CD4-positive, alpha-beta T cell treated with Interleukin-10 for 1 hour (primary cell): ENCODE results near the gene ADRM1.

Source experiments
- DNase-seq: peaks from one replicate; pipeline ENCODE4 v3.0.0-alpha.2; 2020

ADRM1 gene, protein sequence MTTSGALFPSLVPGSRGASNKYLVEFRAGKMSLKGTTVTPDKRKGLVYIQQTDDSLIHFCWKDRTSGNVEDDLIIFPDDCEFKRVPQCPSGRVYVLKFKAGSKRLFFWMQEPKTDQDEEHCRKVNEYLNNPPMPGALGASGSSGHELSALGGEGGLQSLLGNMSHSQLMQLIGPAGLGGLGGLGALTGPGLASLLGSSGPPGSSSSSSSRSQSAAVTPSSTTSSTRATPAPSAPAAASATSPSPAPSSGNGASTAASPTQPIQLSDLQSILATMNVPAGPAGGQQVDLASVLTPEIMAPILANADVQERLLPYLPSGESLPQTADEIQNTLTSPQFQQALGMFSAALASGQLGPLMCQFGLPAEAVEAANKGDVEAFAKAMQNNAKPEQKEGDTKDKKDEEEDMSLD

DNA sequence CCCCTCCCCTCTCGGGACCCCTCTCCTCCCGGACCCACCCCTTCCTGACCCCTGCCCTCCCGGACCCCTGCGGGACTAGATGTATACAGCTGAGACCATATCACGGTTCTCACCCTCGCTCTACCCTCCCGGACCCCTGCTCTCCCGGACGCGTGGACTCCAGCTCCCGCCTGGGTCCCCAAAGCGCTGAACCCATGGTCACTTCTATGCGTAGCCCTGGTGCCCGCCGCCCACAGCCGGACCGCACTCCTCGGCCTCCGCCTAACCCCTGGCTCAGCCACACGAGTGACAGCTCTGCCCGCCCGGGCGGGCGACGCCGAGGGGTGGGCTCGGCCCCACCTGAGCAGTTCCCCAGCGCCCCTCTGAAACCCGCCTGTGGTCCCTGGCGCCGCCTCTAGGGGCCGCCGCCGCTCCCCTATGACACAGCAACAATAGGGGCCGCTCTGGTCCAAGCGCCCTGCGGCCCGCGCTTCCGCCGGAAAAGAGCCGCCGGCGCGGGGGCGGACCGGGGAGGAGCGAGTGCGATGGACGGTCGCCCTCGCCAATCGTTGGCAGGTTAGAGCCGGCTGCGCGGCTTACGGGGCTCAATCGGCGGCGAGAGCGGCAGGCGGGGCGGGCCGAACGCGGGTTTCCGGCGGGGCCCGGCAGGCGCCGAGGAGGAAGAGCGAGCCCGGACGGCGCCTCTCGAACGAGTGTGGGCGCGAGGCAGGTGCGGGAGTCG lies at the start of gene ADRM1:
ADRM1 (plus strand) TSS at position 657 of the 721 bp plus-strand sequence. CDS start 572 bp downstream, outside the sequence.
- DNase-seq, result peak; percentile 97

- DNase-seq, result no peak
Observed at GRCh38 chr20:62253398-62253797, 49.4 kb upstream of the ADRM1 start.

GRCh38 chr20:62254021-62254724 lies 48.6 kb upstream of the ADRM1 start:
- no peak for DNase-seq

DNA sequence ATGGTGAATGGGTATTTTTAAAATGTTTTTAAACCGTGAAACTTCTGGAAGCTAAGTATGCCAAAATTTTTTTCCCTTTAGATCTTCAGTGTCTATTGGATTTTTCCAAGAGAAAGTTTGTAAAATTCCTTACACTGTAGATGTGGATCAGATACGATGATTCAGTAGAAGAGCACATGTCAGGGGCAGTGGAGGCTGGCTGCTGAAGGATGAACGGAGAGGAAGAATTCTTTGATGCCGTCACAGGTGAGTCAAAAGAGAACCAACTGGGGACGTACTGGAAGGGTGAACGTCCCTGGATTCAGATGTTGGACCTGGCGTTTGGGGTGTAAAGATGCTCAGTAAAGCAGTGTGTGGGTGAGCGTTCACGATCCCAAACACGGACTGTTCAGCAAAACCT lies 46.8 kb upstream of the ADRM1 start:
- DNase-seq, result no peak

DNA sequence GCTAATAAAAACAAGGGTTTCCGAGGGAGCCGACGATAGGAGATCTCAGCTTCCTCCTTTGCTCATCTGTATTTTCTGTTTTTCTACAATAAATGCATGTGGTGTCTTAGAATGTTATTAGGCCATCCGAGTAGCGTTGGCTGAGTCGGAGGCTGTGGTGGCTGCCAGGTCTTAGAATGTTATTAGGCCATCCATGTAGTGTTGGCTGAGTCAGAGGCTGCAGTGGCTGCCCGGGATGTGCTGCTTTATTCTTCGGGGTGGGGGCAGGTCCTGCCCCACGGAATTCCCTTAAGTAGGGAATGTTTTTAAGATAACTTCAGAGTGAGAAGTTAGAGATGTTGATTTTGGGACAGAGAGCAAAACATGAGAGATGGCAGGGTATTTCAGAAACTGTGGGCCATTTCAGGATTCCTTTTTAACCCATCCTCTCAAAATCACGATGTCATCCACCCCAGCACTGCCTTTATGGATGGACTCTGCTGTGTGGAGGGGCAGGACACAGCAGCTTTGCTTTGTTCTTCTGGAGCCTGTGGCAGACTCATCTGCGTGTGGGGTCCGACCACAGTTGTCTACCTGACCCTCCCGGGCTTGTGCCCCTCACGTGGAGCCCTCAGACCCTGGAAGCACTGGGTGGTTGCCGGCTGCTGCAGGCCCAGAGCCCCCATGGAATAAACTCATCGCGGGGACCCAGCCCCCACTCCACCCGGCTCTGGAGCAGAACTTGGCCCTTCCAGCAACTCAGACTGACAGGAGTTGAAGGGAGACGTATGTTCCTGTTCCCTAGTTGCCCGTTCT lies 44.1 kb upstream of the ADRM1 start:
- no peak for DNase-seq

- DNase-seq, result no peak
Observed at GRCh38 chr20:62259294-62259565, 43.6 kb upstream of the ADRM1 start.

- no peak for DNase-seq
Observed at GRCh38 chr20:62262064-62262463, 40.7 kb upstream of the ADRM1 start.

GRCh38 chr20:62263396-62263795 lies 39.4 kb upstream of the ADRM1 start:
- no peak for DNase-seq

GRCh38 chr20:62265365-62265764 lies 37.4 kb upstream of the ADRM1 start:
- no peak for DNase-seq

GRCh38 chr20:62266340-62266739 lies 36.5 kb upstream of the ADRM1 start:
- DNase-seq, result peak; percentile 14

GRCh38 chr20:62266851-62267250 lies 35.9 kb upstream of the ADRM1 start:
- DNase-seq, result no peak

DNA sequence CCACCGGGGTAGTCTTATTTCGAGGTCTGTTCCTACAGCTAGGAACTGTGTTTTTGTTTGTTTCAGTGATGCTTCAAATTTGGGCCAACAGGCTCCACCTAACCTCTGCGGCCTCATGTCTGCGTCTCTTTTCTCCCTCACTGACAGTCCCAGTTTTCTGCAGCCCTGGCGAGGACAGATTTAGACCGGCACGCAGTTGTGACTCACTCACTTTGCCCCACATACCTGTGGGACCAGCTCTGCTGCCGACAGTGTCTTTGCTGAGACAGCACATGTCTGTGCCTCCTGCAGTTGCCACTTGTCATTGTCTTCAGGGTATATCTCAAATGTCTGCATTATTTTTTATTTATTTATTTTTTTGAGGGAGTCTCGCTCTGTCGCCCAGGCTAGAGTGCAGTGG lies 35.3 kb upstream of the ADRM1 start:
- DNase-seq, result no peak

- DNase-seq, result no peak
Observed at GRCh38 chr20:62268228-62268900, 34.4 kb upstream of the ADRM1 start.

DNA sequence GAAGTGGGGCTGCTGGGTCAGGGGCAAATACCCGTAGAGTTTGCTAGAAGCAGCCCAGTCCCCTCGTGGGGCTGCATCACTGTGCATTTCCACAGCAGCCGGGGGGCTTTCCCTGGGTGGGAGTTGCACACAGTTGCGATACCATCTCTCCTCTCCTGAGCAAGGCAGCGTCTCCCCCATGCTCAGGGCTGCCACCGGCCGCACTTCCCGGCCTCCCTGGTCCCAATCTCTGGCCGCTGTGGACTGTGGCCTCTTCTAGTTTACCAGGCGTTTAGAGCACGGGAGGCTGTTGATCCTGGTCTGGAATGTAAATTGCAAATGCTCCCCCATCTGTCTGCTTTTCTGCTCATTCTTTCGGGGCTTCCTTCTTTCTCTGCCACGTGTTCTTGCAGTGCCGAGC lies 33.4 kb upstream of the ADRM1 start:
- no peak for DNase-seq

GRCh38 chr20:62269871-62270270 lies 32.9 kb upstream of the ADRM1 start:
- DNase-seq, result no peak

DNA sequence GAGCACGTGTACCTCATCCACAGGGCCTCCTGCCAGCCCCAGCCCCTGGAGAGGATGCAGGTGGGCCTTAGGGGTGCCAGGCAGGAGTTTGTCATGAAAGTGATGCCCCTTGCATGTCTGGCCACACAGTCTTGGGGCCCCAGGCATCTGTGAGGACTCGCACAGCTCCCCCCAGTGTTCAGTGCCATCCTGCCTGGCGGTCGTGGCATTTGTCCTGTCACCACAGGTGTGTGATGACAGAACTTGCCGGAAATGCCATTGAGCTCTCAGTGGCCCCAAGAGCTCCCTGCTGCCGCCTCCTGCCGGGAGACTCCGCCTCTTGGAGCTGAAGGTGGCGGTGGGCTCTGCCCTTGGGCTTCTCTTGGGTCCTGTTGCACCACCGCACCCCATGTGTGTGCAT lies 30.6 kb upstream of the ADRM1 start:
- no peak for DNase-seq

DNA sequence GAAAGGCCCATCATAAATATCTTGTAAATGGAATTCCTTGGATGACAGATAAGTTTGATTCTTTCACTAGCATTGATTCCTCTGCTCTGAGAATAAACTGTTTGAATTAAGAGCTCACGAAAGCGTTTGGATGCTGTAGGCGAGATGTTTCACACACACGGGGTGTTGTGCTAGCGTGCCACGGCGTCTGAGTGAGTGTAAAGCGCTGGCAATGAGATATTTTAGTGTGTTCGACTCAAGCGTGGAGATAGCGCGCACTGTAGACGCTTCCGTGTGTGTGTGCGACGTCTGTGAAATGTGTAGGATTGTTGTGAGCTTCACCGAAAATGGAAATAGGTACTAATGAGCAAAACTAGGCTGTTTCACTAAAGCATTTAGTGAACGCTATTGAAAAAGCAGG lies 29.4 kb upstream of the ADRM1 start:
- DNase-seq, result no peak

DNA sequence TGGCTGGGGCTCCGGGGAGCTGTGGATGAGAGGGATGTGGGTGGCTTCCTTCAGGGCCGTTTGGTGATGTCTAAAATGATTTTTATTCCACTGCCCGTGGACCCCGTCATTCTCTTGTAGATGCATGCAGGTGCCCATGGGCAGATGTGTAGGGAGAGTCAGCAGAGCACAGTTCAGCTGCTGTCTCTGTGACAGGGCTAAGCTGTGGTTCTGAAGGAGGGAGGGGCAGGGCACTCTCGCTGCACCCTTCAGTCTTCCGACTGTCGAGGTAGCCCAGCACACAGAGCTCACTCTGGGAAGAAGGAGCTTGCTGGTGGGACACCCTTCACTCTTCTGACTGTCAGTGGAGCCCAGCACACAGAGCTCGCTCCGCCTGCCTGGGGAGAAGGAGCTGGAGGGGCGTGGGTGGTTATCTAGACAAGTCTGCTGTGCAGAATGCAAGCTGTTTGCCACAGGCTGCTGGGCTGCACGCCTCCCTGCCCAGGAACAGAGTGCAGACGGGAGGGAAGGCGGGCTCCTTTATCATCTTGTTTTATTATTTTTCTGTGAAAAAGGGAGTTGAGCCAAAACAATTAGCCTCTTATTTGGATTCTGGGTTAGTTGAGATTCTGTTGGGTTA lies 28.4 kb upstream of the ADRM1 start:
- DNase-seq, result no peak

DNA sequence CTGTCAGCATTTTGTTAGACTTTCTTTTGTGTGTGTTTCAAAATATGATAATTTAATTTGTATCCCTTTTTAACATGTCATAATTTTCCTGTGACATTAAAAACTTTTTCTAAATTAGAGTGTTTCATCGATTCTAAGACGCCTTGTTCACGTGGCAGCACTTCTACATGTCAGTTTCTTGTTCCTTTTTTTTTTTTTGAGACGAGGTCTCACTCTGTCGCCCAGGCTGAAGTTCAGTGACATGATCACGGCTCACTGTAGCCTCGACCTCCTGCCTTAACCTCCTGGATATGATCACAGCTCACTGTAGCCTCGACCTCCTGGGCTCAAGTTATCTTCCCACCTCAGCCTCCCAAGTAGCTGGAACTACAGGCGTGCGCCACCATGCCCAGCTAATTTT lies 27.6 kb upstream of the ADRM1 start:
- DNase-seq, result no peak

DNA sequence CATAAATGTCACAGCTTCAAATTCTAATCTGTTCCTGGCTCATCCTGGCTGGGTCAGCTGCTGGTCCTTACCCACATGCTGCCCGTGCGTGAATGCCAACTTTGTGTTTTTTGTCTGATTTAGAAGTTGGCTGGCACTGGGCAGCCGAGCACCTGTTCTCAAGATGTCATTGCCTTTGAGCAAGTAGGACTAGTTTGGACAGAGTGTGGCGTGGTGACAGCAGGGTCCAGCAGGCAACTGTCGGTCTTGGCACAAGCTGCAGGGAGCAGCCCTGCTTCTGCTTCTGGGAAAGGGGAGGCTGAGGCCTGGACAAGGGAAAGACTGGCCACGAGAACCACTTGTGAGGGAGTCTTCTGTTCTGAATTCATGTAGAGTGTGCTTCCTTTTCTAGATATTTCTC lies 26.4 kb upstream of the ADRM1 start:
- DNase-seq, result no peak

DNA sequence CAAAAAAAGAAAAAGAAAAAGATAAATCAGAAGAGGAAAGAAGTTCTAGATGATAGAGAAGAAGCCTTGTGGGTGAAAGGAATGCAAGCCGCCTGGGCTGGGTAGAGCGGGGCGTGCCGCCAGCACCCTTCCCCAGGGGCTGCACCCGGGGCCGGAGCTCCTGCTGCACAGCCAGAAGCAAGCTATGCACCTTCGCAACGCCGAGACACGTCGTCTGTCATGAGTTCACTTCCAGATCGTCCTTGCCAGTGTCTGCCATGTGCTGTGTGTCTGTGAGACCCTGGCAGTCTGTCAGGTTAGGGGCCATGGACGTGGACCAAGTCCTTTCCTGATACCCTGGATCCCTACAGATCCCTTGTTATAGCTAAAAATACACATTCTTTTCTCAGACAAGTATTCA lies 25.5 kb upstream of the ADRM1 start:
- no peak for DNase-seq

DNA sequence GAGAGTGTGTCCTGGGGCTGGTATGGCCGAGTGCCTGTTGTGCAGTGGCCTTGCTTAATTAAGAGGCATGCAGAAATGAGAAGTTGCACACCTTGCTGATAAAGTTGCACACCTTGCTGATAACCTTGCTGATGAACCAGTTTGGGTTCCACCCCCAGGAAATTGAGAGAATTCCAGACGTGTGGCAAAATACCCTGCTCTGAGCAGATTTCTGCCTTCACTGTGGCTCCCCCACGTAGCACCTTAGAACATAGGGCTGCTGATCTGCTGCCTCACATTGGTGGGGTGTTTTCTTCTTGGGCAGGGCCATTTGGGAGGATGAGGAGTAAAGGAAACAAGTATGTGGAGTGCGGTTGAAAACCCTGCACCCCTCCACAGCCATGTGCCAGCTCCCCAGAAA lies 22.5 kb upstream of the ADRM1 start:
- DNase-seq, result no peak
